Measurements from ENCODE around the gene RNU7-1.

RNU7-1 gene

DNA sequence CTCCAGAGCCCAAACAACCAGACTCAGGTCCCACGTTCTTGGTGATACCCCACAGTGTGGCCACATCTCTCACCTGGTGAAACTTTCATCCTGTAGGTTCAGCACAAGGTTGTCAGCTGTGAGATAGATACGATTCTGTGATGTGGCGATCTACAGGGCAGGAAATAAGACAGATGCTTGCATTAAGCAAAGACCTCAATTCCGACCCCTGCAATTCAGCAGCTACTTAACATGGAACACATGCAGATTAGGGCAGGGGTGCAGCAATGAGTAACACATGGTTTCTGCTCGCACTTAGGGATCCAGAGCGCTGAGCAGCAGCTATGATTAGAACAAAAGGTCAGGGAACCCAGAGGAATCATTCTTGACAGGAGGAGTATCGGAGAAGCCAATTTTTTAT is 22.7 kb downstream of the RNU7-1 start:
- DNase-seq = no peak

DNA sequence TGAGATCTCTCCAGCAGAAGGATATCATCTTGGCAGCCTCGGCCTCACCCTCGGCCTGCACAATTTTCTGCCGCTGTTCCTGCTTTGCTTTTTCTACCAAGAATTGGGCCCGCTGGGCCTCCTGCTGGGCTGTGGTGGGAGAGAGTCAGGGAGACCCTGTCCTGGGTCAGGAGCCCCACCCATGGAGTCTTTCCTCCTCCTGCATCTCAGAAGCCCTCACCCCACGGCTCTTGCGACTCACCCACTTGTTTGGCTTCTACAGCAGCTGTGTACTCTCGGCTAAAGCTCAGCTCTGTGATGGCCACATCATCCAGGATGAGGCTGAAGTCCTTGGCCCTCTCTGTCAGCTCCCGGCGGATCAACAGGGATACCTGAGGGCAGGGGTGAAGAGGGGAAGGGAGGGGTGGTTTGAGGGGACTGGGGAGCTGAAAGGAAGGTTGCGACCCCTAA is 24.1 kb downstream of the RNU7-1 start:
- no peak for DNase-seq

DNA sequence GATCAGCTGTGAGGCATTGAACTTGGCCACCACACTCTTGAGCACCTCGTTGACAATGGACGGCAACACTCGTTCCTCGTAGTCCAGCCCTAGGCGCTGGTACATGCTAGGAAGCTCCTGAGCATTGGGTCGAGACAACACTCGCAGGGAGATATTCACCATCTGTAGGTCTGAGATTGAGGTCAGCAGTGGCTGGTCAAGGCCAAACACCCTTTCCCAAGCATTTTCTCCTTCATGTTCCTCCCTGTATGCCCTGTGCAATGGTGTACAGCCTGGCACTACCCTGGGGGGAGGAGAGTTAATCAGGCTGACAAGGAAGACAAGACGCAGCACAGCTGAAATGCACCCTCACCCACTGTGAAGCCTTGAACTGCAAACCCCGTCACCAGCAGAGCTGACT is 24.8 kb downstream of the RNU7-1 start:
- DNase-seq = no peak

DNA sequence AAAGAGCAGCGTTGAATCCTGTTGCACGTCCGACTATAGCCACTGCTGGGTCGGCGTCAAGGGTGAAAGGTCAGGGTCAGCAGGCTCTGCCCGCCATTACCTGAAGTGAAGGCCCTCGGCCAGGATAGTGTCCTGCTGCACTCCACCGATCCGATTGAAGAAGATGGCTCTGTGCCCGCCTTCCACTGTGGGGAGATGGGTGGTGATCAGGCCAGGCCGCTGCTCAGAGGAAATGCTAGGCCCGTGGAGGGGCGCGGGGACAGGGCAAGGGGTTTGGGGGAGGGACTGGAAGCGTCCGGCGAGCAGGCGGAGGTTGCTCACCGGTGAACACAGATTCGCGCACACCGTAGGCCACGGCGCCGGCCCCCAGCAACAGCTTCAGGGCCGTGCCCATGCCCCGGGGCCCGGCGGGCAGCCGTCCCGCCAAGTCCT is 26.5 kb downstream of the RNU7-1 start:
- no peak for DNase-seq

DNA sequence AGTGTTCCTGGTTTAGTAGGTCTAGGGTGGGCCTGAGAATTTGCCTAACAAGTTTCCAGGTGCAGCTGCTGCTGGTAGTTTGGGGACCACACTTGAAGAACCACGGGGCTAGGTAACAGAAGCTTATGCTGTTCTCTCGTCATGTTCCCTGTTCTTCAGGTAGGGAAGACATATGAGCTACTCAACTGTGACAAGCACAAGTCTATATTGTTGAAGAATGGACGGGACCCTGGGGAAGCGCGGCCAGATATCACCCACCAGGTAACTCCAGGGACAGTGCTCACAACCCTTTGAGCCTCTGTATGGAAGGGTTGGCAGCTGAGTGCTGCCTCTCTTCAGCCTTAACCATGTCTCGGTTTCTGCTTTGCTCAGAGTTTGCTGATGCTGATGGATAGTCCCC is 30.6 kb downstream of the RNU7-1 start:
- no peak for DNase-seq

DNA sequence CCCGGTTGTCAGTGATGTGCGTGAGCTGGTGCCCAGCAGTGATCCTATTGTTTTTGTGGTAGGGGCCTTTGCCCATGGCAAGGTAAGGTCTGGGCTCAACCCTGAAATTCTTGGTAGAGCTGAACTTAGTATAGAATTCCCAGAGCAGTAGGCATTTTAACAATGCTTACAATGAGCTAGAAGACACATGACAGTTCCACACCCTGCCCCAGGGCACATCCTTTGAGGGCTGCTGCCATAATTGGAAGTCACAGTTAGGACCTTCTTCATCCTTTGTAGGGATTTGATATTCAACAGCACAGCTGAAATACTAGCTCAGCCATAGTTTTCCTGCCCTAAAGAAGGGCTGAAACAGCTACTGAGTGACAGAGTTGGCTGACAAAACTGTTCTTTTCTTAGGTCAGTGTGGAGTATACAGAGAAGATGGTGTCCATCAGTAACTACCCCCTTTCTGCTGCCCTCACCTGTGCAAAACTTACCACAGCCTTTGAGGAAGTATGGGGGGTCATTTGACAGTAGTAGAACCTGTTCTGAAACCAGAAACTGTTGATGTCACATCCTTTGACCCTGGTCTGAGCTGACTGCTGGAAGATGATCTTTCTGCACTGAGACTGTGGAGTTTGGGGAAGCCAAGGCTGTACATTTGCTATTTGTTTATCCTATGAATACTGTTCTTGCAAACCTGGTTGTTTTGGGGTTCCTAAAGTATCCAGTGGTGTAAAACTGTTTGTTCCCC is 31.8 kb downstream of the RNU7-1 start:
- no peak for DNase-seq

DNA sequence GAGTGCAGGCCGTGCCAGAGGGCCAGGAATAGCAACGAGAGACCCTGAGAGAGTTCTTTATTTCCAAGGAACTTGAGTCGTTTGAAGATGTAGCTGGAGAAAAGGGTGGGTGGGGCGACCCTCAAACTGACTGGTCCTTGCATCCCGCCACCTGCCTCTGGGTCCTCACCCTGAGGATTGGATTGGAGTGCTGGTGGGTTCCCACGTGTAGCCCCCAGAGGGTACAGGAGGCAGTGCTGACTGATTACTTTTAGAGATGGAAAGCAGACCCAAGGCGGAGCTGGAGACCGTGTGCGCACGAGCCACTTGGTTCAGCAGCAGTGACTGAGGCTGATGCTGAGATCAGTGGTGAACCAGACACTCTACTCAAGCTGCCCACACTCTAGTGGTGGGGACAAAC is 34.0 kb downstream of the RNU7-1 start:
- DNase-seq = no peak

DNA sequence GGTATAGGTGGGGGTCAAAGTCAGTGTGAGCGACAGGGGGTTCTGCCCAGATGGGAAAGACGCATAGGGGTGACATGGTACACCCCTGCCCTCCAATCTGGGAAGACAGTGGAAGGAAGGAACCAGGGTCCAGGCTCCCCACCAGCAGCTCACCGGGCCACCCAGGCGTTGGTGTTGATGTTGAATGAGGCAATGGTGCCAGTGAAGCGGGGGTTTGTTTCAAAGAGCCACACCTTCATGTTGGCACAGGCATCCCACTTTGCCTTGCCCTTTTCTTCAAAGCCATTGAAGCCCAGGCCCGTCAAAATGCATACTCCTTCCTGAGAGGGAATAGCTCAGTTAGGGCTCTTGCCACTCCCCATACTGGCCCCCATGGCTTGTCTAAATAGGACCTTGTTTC is 34.6 kb downstream of the RNU7-1 start:
- no peak for DNase-seq

DNA sequence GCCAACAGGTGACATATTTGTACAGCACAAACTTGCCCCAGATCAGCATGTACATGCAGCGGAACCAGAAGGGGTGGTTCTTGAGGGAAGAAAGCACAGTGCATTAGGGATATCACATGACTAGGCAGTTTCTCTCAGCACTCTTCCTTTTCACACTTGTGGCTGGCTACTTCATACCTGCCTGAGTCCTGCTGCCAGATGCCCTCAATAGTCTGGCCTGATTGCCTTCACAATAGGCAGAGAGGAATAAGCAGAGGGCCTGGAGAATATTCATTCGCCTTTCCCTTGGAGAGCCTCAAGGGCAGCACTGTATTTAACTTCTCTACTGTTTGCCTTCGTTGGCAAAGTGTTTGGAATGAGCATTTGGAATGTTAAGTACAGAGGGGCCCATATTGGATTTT is 35.0 kb downstream of the RNU7-1 start:
- no peak for DNase-seq

DNA sequence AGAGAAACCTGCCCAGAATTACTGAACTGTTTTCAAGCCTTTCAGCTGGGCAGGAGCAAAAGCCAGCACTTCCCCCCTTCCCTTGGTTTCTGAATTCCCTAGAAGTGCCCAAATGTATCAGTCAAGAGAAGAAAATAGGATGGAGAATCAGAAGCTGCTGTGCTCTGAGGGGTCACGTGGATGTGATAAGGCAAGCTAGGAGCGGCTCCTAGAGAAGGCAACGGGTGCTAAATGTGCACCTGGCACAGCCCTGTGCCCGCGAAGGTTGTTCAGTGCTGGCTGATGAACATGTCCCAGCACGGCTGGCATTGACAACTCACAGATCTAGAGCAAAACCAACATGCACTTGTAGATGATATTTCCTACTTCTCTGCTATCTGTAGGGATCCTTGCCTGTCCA is 35.4 kb downstream of the RNU7-1 start:
- DNase-seq = no peak

DNA sequence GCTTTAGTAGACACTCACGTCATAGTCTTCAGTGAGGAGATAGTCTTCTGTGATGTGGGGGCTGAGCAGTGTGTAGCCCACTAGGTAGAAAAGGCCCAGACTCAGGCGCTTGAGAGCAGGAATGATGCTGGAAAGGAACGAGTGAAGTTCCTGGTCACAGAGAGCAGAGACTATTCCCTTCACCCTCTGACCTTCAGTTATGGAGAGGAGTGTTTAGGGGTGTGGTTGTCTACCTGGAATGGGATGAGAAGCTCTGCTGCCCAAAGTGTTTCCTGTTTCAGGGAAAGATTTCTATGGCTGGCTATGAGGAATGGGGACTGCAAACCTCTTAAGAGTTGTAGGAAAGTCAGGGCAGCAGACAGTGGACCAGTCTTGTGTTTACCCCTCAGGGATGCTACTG is 35.8 kb downstream of the RNU7-1 start:
- no peak for DNase-seq

DNA sequence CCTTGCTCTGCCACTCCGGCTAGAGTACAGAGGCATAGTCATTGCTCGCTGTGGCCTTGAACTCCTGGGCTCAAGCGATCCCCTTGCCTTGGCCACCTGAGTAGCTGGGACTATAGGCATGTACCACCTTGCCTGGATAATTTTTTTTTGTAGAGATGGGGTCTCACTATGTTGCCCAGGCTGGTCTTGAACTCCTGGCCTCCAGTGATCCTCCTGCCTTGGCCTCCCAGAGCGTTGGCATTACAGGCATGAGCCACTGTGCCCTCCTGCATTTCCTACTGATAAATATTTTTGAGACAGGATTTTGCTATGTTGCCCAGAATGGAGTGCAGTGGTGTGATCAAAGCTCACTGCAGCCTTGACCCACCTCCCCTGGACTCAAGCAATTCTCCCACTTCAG is 36.5 kb downstream of the RNU7-1 start:
- no peak for DNase-seq

DNA sequence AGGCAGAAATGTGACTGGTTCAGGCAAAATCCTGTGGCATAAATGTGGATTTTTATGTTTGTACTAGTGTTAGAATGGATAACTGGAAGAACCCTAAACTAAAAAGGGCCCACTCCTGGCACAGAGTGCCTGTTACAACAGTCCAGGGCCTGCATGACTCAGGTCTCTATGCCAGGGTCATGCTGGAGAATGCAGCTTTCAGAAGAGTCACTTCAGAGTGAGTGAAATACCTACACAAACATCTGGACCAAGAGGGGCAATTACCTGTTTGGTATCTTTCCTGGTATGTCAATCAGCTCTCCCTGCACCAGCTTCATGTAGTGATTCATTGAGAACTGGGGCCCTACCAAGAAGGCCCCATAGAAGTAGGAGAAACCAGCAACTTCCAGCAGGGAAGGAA is 37.1 kb downstream of the RNU7-1 start:
- no peak for DNase-seq

DNA sequence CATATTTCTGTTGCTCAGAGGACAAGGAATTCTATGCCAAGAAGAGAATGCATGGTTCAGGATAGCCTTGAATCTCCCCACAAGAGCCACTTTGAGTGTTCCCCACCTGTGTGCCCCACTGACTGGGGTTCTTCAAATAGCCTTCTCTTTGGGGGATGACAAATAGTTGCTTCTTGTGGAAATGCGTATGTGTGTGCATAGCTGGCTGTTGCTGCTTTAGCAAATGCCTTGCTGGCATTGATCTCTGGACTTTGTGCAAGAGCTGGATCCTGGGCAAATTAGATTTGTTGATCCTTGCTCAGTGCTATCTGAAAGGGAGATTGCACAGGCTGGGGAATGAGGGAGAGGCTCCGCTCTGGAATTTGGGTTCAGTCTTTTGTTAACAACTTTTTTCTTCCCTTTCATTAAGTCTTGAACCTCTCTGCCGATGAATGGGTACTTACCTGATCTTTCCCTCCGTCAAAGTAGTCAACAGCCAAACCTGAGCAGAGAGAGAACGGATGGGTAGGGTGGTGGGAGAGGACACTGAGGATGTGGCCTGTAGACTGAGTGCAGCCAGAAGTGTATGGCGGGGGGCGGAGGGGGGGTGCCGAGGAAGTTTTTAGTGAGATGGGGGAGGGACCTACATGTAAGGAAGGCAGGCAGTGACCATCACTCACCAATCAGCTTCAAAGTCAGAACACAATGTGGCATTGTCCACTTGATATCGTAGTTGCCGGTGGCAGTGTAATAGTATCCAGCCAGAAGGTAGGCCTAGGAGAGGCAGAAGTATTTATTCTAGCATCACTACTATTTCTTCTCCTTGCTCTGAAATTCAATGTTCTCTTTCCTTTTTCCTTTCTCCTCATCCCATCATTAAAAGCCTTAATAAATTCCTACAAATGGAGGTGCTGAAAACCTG is 37.8 kb downstream of the RNU7-1 start:
- DNase-seq = no peak

DNA sequence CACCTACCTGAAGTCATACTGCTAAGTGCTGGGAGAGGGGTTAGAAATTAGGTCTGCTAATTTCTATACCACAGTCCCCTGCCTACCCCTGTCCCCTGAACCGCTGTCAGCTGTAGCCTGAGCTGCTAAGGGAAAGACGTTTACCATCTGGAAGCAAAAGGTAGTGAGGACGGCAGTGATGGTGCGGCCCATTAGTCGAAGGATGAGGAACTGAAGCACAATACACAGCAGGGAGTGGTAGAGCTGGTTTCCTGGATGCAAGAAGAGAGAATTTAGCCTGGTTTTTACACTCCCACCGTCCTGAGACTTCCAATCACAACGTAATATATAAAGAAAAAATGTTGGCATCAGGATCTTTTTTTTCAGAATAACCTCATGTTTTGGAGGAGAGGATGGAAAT is 38.9 kb downstream of the RNU7-1 start:
- no peak for DNase-seq

DNA sequence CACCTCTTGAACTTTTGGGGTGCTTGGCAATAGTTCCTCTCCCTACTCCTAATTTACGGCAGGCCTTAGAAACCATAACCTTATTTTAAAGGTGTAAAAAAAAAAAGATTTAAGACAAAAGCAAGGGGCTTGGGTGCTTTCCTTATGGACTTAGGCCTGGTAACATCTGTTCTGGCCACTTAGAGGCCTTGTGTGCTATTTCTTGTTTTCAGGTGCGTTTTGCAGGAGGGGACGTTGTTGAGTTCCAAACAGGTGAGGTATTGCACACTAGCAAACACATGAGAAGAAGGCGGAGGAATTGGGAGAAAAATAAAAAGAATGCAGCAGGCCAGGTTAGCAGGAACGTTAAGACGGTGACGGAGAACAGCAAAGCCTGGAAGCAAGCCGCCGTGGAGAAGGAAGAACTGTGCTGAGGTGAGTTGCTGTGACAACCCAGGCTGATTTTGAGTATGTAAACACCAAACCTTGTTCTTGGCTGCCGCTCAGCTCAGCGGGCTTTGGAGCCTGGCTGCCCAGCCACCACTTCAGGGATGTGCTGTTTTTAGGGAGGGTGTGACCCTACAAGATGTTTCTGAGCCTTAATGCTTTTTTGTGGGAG is 44.4 kb downstream of the RNU7-1 start:
- DNase-seq = no peak

All from NCI-H345 (cell line).